Mucosa of descending colon (tissue), 3 donors: ENCODE data around the gene UBXN7. TPM values are rescaled to one million over a fixed set of nuclear protein-coding genes. Genes with fewer than 3 reads are reported as not detected.
A peak's percentile ranks its signal among the peaks of the same experiment; 100 is the strongest.

ENCODE experiments used
- ATAC-seq: fragments of 200-7000 bp; cut with Tn5 transposase; one replicate; pipeline ENCODE4 v1.9.1; 2020; ENCODE audit warnings: mild to moderate bottlenecking, moderate library complexity
- DNase-seq, 3 donors: peaks; one replicate each; pipeline ENCODE4 v3.0.0-alpha.2; 2020
- H3K36me3 ChIP-seq: fragments of 200-600 bp; one replicate; pipeline ENCODE4 v1.8.0; 2021; ENCODE audit warnings: low read depth, mild to moderate bottlenecking
- H3K4me1 ChIP-seq: fragments of 200-600 bp; one replicate; pipeline ENCODE4 v1.8.0; 2021; ENCODE audit warnings: low read depth, mild to moderate bottlenecking
- H3K4me3 ChIP-seq: fragments of 200-600 bp; one replicate; pipeline ENCODE4 v1.8.0; 2021; ENCODE audit warnings: mild to moderate bottlenecking
- H3K9me3 ChIP-seq: fragments of 200-600 bp; one replicate; pipeline ENCODE4 v1.8.0; 2021; ENCODE audit warnings: mild to moderate bottlenecking
- CTCF ChIP-seq: fragments of 200-600 bp; IDR thresholded peaks from one replicate; pipeline ENCODE4 v1.8.0; 2022; ENCODE audit warnings: antibody characterized with exemption, mild to moderate bottlenecking
- intact Hi-C, 2 donors: fragments of 100-400 bp; cut with DNase I in 1 of 2; cut with micrococcal nuclease in 1 of 2; formaldehyde crosslinking; loops; one replicate each; pipeline versions ENCODE4 v1.11.0 to v1.11.1; 2022; cut with DNase I, micrococcal nuclease
- total RNA-seq, 3 donors: library from RNA; stranded (reverse); fragmentation: NEBNext Ultra II Directional in 2 of 3; extraction: Animal tissue kit (Norgen Biotek cat#: 25700) in 2 of 3; gene quantifications; one replicate each; pipeline versions ENCODE4 v1.2.1 to v1.2.4, GENCODE V29; 2021 to 2023
- donor health status: DM: no; HTN: no; CAD: no; lungs with moderate emphysema.
- donor health status: DM: no; HTN: no; CAD: no.
- donor health status: DM: no; HTN: yes; CAD: no.

Gene UBXN7
- total RNA-seq, 3 donors from 2014 or later: 23.1 to 74.8 (median 43.9) TPM

GRCh38 chr3:196335503-196335948 lies 96.7 kb downstream of the UBXN7 start:
- intact Hi-C loops: no loop called here
- no peaks in the 10 kb centered on the region for H3K4me1 ChIP-seq
- H3K36me3 ChIP-seq: no peaks in the 10 kb centered on the region
- ATAC-seq (no peak), DNase-seq (peak in 1 of 3 donors; percentile 17)
- no peak overlapping the region for H3K4me3 ChIP-seq
- H3K9me3 ChIP-seq: no peaks in the 10 kb centered on the region
- no peak for TF ChIP-seq CTCF

GRCh38 chr3:196334982-196335381 lies 97.2 kb downstream of the UBXN7 start:
- ATAC-seq (no peak), DNase-seq (peak in 1 of 3 donors; percentile 4)
- Histone ChIP-seq H3K9me3 (no peaks in the 10 kb centered on the region), H3K36me3 (no peaks in the 10 kb centered on the region), H3K4me1 (no peaks in the 10 kb centered on the region), H3K4me3 (no peak overlapping the region)
- TF ChIP-seq CTCF: no peak
- intact Hi-C loops: no loop called here

- Histone ChIP-seq H3K4me3 (no peak overlapping the region), H3K4me1 (no peaks in the 10 kb centered on the region), H3K9me3 (no peaks in the 10 kb centered on the region), H3K36me3 (no peaks in the 10 kb centered on the region)
- intact Hi-C loops: no loop called here
- TF ChIP-seq CTCF: no peak
- DNase-seq: no peak
- no peak for ATAC-seq
Observed at GRCh38 chr3:196332168-196332567, 100.1 kb downstream of the UBXN7 start.

- no peaks in the 10 kb centered on the region for H3K4me1 ChIP-seq
- TF ChIP-seq CTCF: no peak
- intact Hi-C loops: no loop called here
- no peaks in the 10 kb centered on the region for H3K9me3 ChIP-seq
- H3K36me3 ChIP-seq: no peaks in the 10 kb centered on the region
- ATAC-seq (no peak), DNase-seq (no peak)
- H3K4me3 ChIP-seq: no peak overlapping the region
Observed at GRCh38 chr3:196327405-196327804, 104.8 kb downstream of the UBXN7 start.

- Histone ChIP-seq H3K4me3 (no peak overlapping the region), H3K4me1 (no peaks in the 10 kb centered on the region), H3K9me3 (no peaks in the 10 kb centered on the region), H3K36me3 (no peaks in the 10 kb centered on the region)
- intact Hi-C loops: no loop called here
- ATAC-seq (no peak), DNase-seq (no peak)
- TF ChIP-seq CTCF: no peak
Observed at GRCh38 chr3:196326936-196327335, 105.3 kb downstream of the UBXN7 start.

GRCh38 chr3:196323691-196324090 lies 108.5 kb downstream of the UBXN7 start:
- DNase-seq: no peak
- Histone ChIP-seq H3K36me3 (no peaks in the 10 kb centered on the region), H3K4me3 (no peak overlapping the region), H3K4me1 (peaks cover 3% of the 10 kb centered on the region), H3K9me3 (no peaks in the 10 kb centered on the region)
- TF ChIP-seq CTCF: no peak
- intact Hi-C loops: no loop called here
- no peak for ATAC-seq
